Neural cell (in vitro differentiated cells): Measurements from ENCODE around the gene INPP1.

ENCODE experiments used
- CTCF ChIP-seq: fragments of 450-650 bp; IDR thresholded peaks from 2 replicates; pipeline ENCODE4 v1.5.1; 2014; ENCODE audit warnings: antibody characterized with exemption, mild to moderate bottlenecking, moderate library complexity; ENCODE audit not compliant: poor library complexity, severe bottlenecking
- EP300 ChIP-seq: fragments of 450-650 bp; conservative IDR thresholded peaks from 2 replicates; pipeline ENCODE4 v1.6.1; 2014; ENCODE audit warnings: antibody characterized with exemption, mild to moderate bottlenecking, moderate library complexity; ENCODE audit not compliant: poor library complexity, severe bottlenecking
- MXI1 ChIP-seq: fragments of 450-650 bp; conservative IDR thresholded peaks from 2 replicates; pipeline ENCODE4 v1.6.1; 2014; ENCODE audit warnings: antibody characterized with exemption, mild to moderate bottlenecking; ENCODE audit not compliant: poor library complexity, severe bottlenecking
- POLR2AphosphoS5 ChIP-seq: IDR thresholded peaks from 2 replicates; pipeline ENCODE4 v1.6.1; 2012
- REST ChIP-seq: IDR thresholded peaks from 2 replicates; pipeline ENCODE4 v1.6.1; 2012; ENCODE audit warnings: borderline replicate concordance

GRCh38 chr2:190361572-190361971 is 18.2 kb downstream of the INPP1 start:
- TF ChIP-seq CTCF (no peak), POLR2AphosphoS5 (no peak), REST (no peak), EP300 (no peak), MXI1 (no peak)
